ENCODE data around the gene CYP4Z1.

The CYP4Z1 gene, protein sequence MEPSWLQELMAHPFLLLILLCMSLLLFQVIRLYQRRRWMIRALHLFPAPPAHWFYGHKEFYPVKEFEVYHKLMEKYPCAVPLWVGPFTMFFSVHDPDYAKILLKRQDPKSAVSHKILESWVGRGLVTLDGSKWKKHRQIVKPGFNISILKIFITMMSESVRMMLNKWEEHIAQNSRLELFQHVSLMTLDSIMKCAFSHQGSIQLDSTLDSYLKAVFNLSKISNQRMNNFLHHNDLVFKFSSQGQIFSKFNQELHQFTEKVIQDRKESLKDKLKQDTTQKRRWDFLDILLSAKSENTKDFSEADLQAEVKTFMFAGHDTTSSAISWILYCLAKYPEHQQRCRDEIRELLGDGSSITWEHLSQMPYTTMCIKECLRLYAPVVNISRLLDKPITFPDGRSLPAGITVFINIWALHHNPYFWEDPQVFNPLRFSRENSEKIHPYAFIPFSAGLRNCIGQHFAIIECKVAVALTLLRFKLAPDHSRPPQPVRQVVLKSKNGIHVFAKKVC

DNA sequence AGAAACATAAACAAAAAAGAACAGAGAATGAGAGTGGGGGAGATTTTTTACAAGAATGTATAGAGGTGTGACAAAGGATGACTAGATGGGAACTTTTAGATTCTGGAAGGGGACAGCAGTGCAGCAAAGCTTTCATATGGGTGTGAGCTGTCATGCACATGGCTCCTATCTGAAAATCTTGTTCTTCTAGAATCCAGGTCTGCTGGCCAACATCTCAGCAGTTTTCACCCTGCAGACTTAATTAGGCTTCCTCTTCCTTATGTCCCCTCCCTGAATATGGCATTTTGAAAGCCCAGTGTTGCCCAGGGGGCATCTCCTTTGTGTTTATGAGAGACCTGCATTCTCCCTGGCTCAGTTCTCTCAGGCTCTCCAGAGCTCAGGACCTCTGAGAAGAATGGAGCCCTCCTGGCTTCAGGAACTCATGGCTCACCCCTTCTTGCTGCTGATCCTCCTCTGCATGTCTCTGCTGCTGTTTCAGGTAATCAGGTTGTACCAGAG lies at the start of gene CYP4Z1:
CYP4Z1 (plus strand) TSS at position 135 of the 498 bp plus-strand sequence; CDS start at position 395, 260 bp downstream.
- TF ChIP-seq, protein P1, sequence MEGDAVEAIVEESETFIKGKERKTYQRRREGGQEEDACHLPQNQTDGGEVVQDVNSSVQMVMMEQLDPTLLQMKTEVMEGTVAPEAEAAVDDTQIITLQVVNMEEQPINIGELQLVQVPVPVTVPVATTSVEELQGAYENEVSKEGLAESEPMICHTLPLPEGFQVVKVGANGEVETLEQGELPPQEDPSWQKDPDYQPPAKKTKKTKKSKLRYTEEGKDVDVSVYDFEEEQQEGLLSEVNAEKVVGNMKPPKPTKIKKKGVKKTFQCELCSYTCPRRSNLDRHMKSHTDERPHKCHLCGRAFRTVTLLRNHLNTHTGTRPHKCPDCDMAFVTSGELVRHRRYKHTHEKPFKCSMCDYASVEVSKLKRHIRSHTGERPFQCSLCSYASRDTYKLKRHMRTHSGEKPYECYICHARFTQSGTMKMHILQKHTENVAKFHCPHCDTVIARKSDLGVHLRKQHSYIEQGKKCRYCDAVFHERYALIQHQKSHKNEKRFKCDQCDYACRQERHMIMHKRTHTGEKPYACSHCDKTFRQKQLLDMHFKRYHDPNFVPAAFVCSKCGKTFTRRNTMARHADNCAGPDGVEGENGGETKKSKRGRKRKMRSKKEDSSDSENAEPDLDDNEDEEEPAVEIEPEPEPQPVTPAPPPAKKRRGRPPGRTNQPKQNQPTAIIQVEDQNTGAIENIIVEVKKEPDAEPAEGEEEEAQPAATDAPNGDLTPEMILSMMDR (IDR thresholded peaks at IDR 0.05), result no peak
- no peak for DNase-seq
- Mint-ChIP-seq H3K36me3 (ENCODE audit: low read depth) (no peaks in the 10 kb centered on the region), H3K27me3 (ENCODE audit: low read depth, poor library complexity) (peaks cover 50% of the 10 kb centered on the region), H3K9me3 (no peaks in the 10 kb centered on the region), H3K4me3 (no peak within 1 kb of the TSS), H3K4me1 (no peaks in the 10 kb centered on the region), H3K27ac (no peak within 1 kb of the TSS)

DNA sequence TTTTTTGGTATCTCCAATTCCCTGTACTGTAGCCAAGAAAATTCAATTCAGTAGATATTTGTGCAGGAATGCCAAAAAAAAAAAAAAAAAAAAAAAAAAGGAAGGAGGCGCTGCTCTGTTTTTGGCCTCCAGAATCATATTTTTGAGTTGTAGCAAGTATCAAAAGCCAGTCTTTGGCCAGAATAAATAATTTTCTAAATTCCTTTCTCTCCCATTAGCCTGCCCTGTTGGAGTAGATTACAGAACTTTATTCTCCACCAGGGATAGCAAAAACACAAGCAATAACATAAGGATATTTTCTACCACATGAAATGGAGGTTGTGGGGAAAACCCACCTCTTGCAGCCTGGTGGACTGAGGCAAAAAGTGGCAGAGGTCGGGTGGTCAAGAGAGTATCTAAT lies 46.0 kb upstream of the CYP4Z1 start:
- DNase-seq, result no peak
- Mint-ChIP-seq H3K27me3 (ENCODE audit: low read depth, poor library complexity) (peaks cover 55% of the 10 kb centered on the region), H3K4me1 (peaks cover 14% of the 10 kb centered on the region), H3K27ac (no peak overlapping the region), H3K4me3 (no peak overlapping the region), H3K36me3 (ENCODE audit: low read depth) (no peaks in the 10 kb centered on the region), H3K9me3 (peaks cover 4% of the 10 kb centered on the region)
- TF ChIP-seq, protein P1 (IDR thresholded peaks at IDR 0.05), result no peak

DNA sequence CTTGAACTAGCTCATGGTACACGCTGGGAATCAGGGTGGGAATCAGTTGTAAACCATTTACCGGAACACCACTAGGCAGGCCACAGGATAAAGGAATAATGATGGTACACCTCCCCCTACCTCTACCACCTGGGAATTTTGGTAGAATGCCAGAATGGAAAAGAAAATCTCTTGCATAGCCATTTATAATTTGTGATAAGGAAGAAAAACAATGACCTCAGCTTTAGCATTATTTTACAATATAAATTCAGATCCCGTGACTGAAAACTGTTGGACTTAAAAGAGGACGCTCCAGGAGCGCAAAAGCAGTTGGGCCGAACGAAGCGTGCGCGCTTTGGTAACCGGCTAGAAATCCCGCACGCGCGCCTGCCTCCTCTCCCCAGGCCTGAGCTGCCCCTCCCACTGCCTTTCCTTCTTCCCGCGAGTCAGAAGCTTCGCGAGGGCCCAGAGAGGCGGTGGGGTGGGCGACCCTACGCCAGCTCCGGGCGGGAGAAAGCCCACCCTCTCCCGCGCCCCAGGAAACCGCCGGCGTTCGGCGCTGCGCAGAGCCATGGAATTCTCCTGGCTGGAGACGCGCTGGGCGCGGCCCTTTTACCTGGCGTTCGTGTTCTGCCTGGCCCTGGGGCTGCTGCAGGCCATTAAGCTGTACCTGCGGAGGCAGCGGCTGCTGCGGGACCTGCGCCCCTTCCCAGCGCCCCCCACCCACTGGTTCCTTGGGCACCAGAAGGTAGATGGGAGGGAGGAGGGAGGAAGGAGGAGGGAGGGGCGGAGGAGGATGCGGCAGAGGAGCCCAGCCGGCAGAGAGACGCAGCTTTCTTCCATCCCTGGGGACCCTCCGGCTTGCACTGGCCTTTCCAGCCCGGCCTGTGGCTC lies 43.5 kb upstream of the CYP4Z1 start, which contains the start of gene CYP4X1:
CYP4X1 (plus strand) TSS at position 402 of the 873 bp plus-strand sequence; CDS start at position 551, 149 bp downstream.
- no peak within 1 kb of the TSS for H3K27ac Mint-ChIP-seq

DNA sequence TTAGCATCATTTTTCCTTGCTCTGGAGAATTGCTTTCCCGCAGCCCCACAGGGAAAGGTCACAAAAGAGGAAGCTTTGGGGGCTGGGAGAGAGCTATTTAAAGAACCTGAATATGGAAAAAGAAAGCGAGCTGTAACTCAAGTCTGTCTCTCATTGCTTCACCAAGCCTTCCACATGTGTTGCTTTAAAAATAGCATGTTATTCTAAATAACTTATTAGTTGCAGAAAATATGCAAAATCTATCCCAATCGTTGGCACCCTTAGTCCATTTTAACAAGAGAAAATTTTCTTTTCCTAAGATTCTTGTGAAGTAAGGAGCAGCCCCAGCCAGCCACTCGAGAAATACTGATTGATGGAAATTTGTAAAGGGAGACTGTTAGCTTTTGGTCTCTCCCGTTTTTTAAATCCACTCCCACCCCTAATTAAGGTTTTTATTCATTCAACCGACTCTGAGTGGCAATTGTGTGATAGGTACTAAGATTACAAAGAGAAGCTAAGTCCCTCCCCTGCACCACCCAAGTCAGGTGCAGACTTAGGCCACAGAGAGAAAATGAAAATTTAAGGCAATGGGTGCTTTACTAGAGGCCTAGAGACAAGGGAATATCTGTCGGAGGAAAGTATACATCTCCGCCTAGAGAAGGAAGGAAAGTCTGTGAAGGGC lies 42.8 kb upstream of the CYP4Z1 start:
- H3K4me3 Mint-ChIP-seq, result peak overlapping the region; percentile 76
- peaks cover 14% of the 10 kb centered on the region for H3K4me1 Mint-ChIP-seq
- H3K27me3 Mint-ChIP-seq (ENCODE audit: low read depth, poor library complexity), result peaks cover 54% of the 10 kb centered on the region
- no peaks in the 10 kb centered on the region for H3K36me3 Mint-ChIP-seq (ENCODE audit: low read depth)
- TF ChIP-seq, protein P1 (IDR thresholded peaks at IDR 0.05), result no peak
- DNase-seq, result no peak
- H3K27ac Mint-ChIP-seq, result no peak overlapping the region
- peaks cover 4% of the 10 kb centered on the region for H3K9me3 Mint-ChIP-seq

More for the DNA sequence above, 43.5 kb upstream of the CYP4Z1 start, which contains the start of gene CYP4X1:
- Mint-ChIP-seq H3K4me1 (peaks cover 14% of the 10 kb centered on the region), H3K4me3 (peak within 1 kb of the TSS; percentile 76), H3K27me3 (ENCODE audit: low read depth, poor library complexity) (peaks cover 54% of the 10 kb centered on the region), H3K36me3 (ENCODE audit: low read depth) (no peaks in the 10 kb centered on the region), H3K9me3 (peaks cover 4% of the 10 kb centered on the region)
- DNase-seq, result peak; percentile 56
- TF ChIP-seq, protein P1 (IDR thresholded peaks at IDR 0.05), result no peak

DNA sequence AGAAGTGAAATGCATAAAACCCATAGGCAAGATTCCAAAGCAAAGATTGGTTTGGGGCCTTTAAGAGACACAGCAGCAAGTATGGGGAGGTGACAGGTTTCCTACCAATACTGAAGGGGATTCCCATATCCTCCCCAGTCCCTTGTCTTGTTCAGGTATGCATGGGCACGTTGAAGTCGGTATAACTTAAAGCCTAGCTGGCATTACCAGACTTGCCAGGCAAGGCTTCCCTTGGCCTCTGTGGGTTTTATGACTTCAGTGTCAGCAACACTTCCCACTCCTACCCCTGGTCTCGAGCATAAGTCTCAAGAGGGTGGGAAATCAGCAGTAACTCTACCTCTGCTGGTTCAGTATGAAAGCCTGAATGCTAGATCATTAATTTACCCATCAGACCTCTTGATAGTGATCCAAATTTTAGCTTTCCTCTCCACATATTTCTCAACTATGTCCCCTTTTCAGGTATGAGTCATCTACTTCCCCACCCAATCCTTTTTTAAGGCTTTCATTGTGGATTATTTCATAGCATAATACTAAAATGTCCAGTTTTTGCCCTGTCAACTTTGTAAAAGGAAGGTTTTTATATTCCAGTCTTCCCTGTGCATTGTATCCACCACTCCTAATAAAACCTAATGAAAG lies 36.7 kb upstream of the CYP4Z1 start:
- no peaks in the 10 kb centered on the region for H3K36me3 Mint-ChIP-seq (ENCODE audit: low read depth)
- peaks cover under 1% of the 10 kb centered on the region for H3K4me1 Mint-ChIP-seq
- H3K9me3 Mint-ChIP-seq, result no peaks in the 10 kb centered on the region
- peaks cover 24% of the 10 kb centered on the region for H3K27me3 Mint-ChIP-seq (ENCODE audit: low read depth, poor library complexity)
- TF ChIP-seq, protein P1 (IDR thresholded peaks at IDR 0.05), result no peak
- H3K4me3 Mint-ChIP-seq, result no peak overlapping the region
- DNase-seq, result no peak
- no peak overlapping the region for H3K27ac Mint-ChIP-seq

Measured in nephron progenitor cell (in vitro differentiated cells).